Prostate gland (tissue), 2 donors: ENCODE results near the gene GATD1. TPM values are rescaled to one million over a fixed set of nuclear protein-coding genes. Genes with fewer than 3 reads are reported as not detected.
A peak's percentile ranks its signal among the peaks of the same experiment; 100 is the strongest.

Experiments
- DNase-seq: peaks from one replicate; pipeline ENCODE4 v3.0.0-alpha.2; 2019; ENCODE audit warnings: low spot score
- H3K27ac ChIP-seq, 2 donors: fragments of 200-600 bp; sonication (generic); 2 replicates each; pipeline ENCODE4 v1.5.1; 2017 to 2019
- H3K27me3 ChIP-seq: fragments of 200-600 bp; sonication (generic); replicated peaks from 2 replicates; pipeline ENCODE4 v1.5.1; 2019; ENCODE audit not compliant: insufficient read depth
- H3K36me3 ChIP-seq, 2 donors: fragments of 200-600 bp; sonication (generic); 1 replicate in 1 of 2; 2 replicates in 1 of 2; pipeline versions ENCODE4 v1.5.1 to v1.8.1; 2017 to 2019
- H3K4me1 ChIP-seq: fragments of 200-600 bp; sonication (generic); replicated peaks from 2 replicates; pipeline ENCODE4 v1.5.1; 2019
- H3K4me3 ChIP-seq, 2 donors: fragments of 200-600 bp; sonication (generic); 2 replicates each; pipeline ENCODE4 v1.5.1; 2017 to 2019
- H3K9me3 ChIP-seq: fragments of 200-600 bp; sonication (generic); 2 replicates; pipeline ENCODE4 v1.5.1; 2017
- CTCF ChIP-seq, 4 experiments: fragments of 200-600 bp in 2 of 4; fragments of 450-650 bp in 2 of 4; sonication (generic) in 2 of 4; IDR thresholded peaks; 1 replicate in 3 of 4; 2 replicates in 1 of 4; pipeline ENCODE4 v1.5.1; 2016 to 2019; ENCODE audit warnings: antibody characterized with exemption in 4 of 4, mild to moderate bottlenecking in 2 of 4, moderate library complexity in 2 of 4
- POLR2A ChIP-seq: fragments of 450-650 bp; IDR thresholded peaks from one replicate; pipeline ENCODE4 v1.6.1; 2016; ENCODE audit warnings: antibody characterized with exemption, mild to moderate bottlenecking
- POLR2AphosphoS5 ChIP-seq: sonication (generic); formaldehyde crosslinking; IDR thresholded peaks from one replicate; pipeline ENCODE4 v1.6.1; 2017; ENCODE audit warnings: antibody characterized with exemption
- WGBS: methylation state at CpG from one replicate; pipeline ENCODE4 v1.1.5; 2018; 5-methylcytosine and 5-hydroxymethylcytosine counted together
- intact Hi-C: fragments of 100-400 bp; cut with DNase I; formaldehyde crosslinking; loops from one replicate; pipeline ENCODE4 v1.14.2; 2022
- total RNA-seq, 2 donors: library from RNA; depleted of rRNA; stranded (reverse); fragments of >200 nt; gene quantifications; one replicate each; pipeline ENCODE4 v1.1.0, GENCODE V29; 2016

The GATD1 gene
- total RNA-seq, 2 donors from 2014 or later: 29.9 to 72.3 TPM

- 88% methylated on average over 21 of the region's 24 CpGs for WGBS
- H3K36me3 ChIP-seq: no peaks in the 10 kb centered on the region
- intact Hi-C loops: loop anchor here (10.0 kb wide), 1 partner anchor 122 kb away; no protein-coding TSS in a partner anchor
These were observed 9.9 kb upstream of the GATD1 start for GRCh38 chr11:787084-787675.

GRCh38 chr11:786235-787083 lies 9.2 kb upstream of the GATD1 start:
- H3K27ac ChIP-seq: no peak overlapping the region
- WGBS: 90% methylated on average over 18 of the region's 24 CpGs
- H3K36me3 ChIP-seq: no peaks in the 10 kb centered on the region
- DNase-seq: no peak
- no peaks in the 10 kb centered on the region for H3K4me1 ChIP-seq
- no peaks in the 10 kb centered on the region for H3K9me3 ChIP-seq
- no peak overlapping the region for H3K4me3 ChIP-seq
- TF ChIP-seq CTCF (IDR thresholded peaks at IDR 0.05) (no peak), POLR2AphosphoS5 (no peak), POLR2A (no peak)
- intact Hi-C loops: loop anchor here (10.0 kb wide), 1 partner anchor 122 kb away; no protein-coding TSS in a partner anchor
- no peaks in the 10 kb centered on the region for H3K27me3 ChIP-seq

More at GRCh38 chr11:787084-787675, 9.9 kb upstream of the GATD1 start:
- DNase-seq: no peak
- Histone ChIP-seq H3K4me3 (no peak overlapping the region), H3K9me3 (no peaks in the 10 kb centered on the region), H3K27me3 (no peaks in the 10 kb centered on the region), H3K27ac (no peak overlapping the region), H3K4me1 (no peaks in the 10 kb centered on the region)
- no peak for TF ChIP-seq POLR2AphosphoS5
- no peak for TF ChIP-seq CTCF (IDR thresholded peaks at IDR 0.05)
- no peak for TF ChIP-seq POLR2A

- Histone ChIP-seq H3K27me3 (no peaks in the 10 kb centered on the region), H3K36me3 (no peaks in the 10 kb centered on the region), H3K9me3 (no peaks in the 10 kb centered on the region), H3K4me1 (no peaks in the 10 kb centered on the region), H3K27ac (peak overlapping the region; percentile 19 to 45), H3K4me3 (no peak overlapping the region)
- TF ChIP-seq CTCF (IDR thresholded peaks at IDR 0.05): peak; percentile 9 to 82 (median 67)
- no peak for TF ChIP-seq POLR2A
- peak; percentile 88 for TF ChIP-seq POLR2AphosphoS5
- 22% methylated on average over 24 of the region's 24 CpGs for WGBS
- DNase-seq: peak; percentile 85
- intact Hi-C loops: loop anchor here (10.0 kb wide), 1 partner anchor 119 kb away; no protein-coding TSS in a partner anchor
These were observed 6.3 kb upstream of the GATD1 start for GRCh38 chr11:783581-784015.

GRCh38 chr11:782264-783174 lies 5.2 kb upstream of the GATD1 start:
- intact Hi-C loops: loop anchor here (10.0 kb wide), 1 partner anchor 118 kb away; no protein-coding TSS in a partner anchor
- peaks cover 3% of the 10 kb centered on the region for H3K4me1 ChIP-seq
- no peaks in the 10 kb centered on the region for H3K9me3 ChIP-seq
- H3K27me3 ChIP-seq: no peaks in the 10 kb centered on the region
- WGBS: 78% methylated on average over 36 of the region's 36 CpGs
- TF ChIP-seq CTCF (IDR thresholded peaks at IDR 0.05) (no peak), POLR2A (no peak), POLR2AphosphoS5 (no peak)
- H3K27ac ChIP-seq: no peak overlapping the region
- no peak overlapping the region for H3K4me3 ChIP-seq
- no peaks in the 10 kb centered on the region for H3K36me3 ChIP-seq
- no peak for DNase-seq
